Natural killer cell treated with Interleukin-12 subunit alpha and Interleukin-12 subunit beta and Interleukin-15 and Interleukin-18, amount 100 ng/mL, for 72 hours (primary cell): ENCODE measurements around the gene SDC3. TPM values are rescaled to one million over a fixed set of nuclear protein-coding genes. Genes with fewer than 3 reads are reported as not detected.

Experiments
- ATAC-seq, 2 donors: fragments of 150-1000 bp; cut with Tn5 transposase in 1 of 2; sonication (Bioruptor Pico), chemical (Tn5 transposase) in 1 of 2; 2 replicates each; pipeline ENCODE4 v1.10.0; 2021
- DNase-seq: peaks from one replicate; pipeline ENCODE4 v3.0.0; 2022; ENCODE audit warnings: low spot score
- H3K27ac Mint-ChIP-seq, 2 donors: 1 replicate in 1 of 2; 2 replicates in 1 of 2; pipeline ENCODE4 v1.8.0; 2022; ENCODE audit warnings: mixed read lengths in 2 of 2, mild to moderate bottlenecking in 1 of 2, moderate library complexity in 1 of 2
- H3K27me3 Mint-ChIP-seq, 2 donors: 1 replicate in 1 of 2; 2 replicates in 1 of 2; pipeline ENCODE4 v1.8.0; 2022; ENCODE audit warnings: mixed read lengths in 2 of 2
- H3K36me3 Mint-ChIP-seq: one replicate; pipeline ENCODE4 v1.8.0; 2022; ENCODE audit warnings: mixed read lengths
- H3K4me1 Mint-ChIP-seq, 2 donors: 1 replicate in 1 of 2; 2 replicates in 1 of 2; pipeline ENCODE4 v1.8.0; 2022; ENCODE audit warnings: low read depth in 2 of 2, mixed read lengths in 2 of 2, mild to moderate bottlenecking in 1 of 2
- H3K4me3 Mint-ChIP-seq: one replicate; pipeline ENCODE4 v1.8.0; 2022; ENCODE audit warnings: mixed read lengths
- H3K9me3 Mint-ChIP-seq: 2 replicates; pipeline ENCODE4 v1.8.0; 2022; ENCODE audit warnings: mixed read lengths
- total RNA-seq, 2 donors: library from RNA; stranded (reverse); gene quantifications; one replicate each; pipeline ENCODE4 v1.2.3, GENCODE V29; 2022

The SDC3 gene
- total RNA-seq, 2 donors from 2014 or later: 0.11 TPM; not detected in 1

DNA sequence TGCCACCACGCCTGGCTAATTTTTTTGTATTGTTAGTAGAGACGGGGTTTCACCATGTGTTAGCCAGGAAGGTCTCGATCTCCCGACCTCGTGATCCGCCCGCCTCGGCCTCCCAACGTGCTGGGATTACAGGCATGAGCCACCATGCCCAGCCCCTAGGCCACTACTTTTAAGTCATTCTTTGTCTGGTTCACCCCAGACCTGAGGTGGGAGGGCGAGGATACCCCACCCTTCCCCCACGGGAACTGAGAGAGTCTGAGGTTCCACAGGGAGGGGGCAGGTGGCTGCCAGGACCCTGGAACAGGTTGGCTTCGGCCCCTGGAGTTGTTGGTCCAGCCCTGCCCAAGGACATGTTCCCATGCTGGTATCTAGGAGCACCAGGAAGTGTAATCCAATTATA, 7.7 kb upstream of the SDC3 start:
- H3K4me1 Mint-ChIP-seq: peaks cover 3% of the 10 kb centered on the region in 2 donors
- no peak for ATAC-seq
- no peak overlapping the region for H3K4me3 Mint-ChIP-seq
- peaks cover 0 to 7% of the 10 kb centered on the region in 2 donors for H3K27me3 Mint-ChIP-seq
- H3K9me3 Mint-ChIP-seq: no peaks in the 10 kb centered on the region
- H3K36me3 Mint-ChIP-seq: no peaks in the 10 kb centered on the region
- H3K27ac Mint-ChIP-seq: no peak overlapping the region
- no peak for DNase-seq

- ATAC-seq (no peak), DNase-seq (no peak)
- H3K4me1 Mint-ChIP-seq: peaks cover 3% of the 10 kb centered on the region in 2 donors
- no peak overlapping the region for H3K27ac Mint-ChIP-seq
- peaks cover 3 to 8% of the 10 kb centered on the region in 2 donors for H3K27me3 Mint-ChIP-seq
- no peaks in the 10 kb centered on the region for H3K36me3 Mint-ChIP-seq
- no peak overlapping the region for H3K4me3 Mint-ChIP-seq
- no peaks in the 10 kb centered on the region for H3K9me3 Mint-ChIP-seq
Observed at GRCh38 chr1:30915491-30916230, 7.1 kb upstream of the SDC3 start.

- no peak overlapping the region for H3K27ac Mint-ChIP-seq
- H3K9me3 Mint-ChIP-seq: no peaks in the 10 kb centered on the region
- H3K4me3 Mint-ChIP-seq: no peak overlapping the region
- ATAC-seq (peak in 1 of 2 donors; percentile 43), DNase-seq (no peak)
- H3K4me1 Mint-ChIP-seq: peaks cover 3% of the 10 kb centered on the region in 2 donors
- no peaks in the 10 kb centered on the region for H3K36me3 Mint-ChIP-seq
- peaks cover 10 to 12% of the 10 kb centered on the region in 2 donors for H3K27me3 Mint-ChIP-seq
Observed at GRCh38 chr1:30914931-30915330, 6.4 kb upstream of the SDC3 start.

- H3K4me1 Mint-ChIP-seq: peaks cover 5 to 6% of the 10 kb centered on the region in 2 donors
Observed at GRCh38 chr1:30914587-30914922, 6.0 kb upstream of the SDC3 start.

GRCh38 chr1:30912913-30913652, 4.5 kb upstream of the SDC3 start:
- H3K9me3 Mint-ChIP-seq: no peaks in the 10 kb centered on the region
- H3K4me3 Mint-ChIP-seq: no peak overlapping the region
- peaks cover 8 to 11% of the 10 kb centered on the region in 2 donors for H3K4me1 Mint-ChIP-seq
- peak overlapping the region; percentile 23 to 39 for H3K27ac Mint-ChIP-seq
- H3K36me3 Mint-ChIP-seq: no peaks in the 10 kb centered on the region
- DNase-seq (peak; percentile 60), ATAC-seq (peak in 1 of 2 donors; percentile 48)
- H3K27me3 Mint-ChIP-seq: peaks cover 20 to 21% of the 10 kb centered on the region in 2 donors

More at GRCh38 chr1:30914587-30914922, 6.0 kb upstream of the SDC3 start:
- Mint-ChIP-seq H3K9me3 (no peaks in the 10 kb centered on the region), H3K36me3 (no peaks in the 10 kb centered on the region), H3K4me3 (no peak overlapping the region), H3K27ac (no peak overlapping the region), H3K27me3 (peaks cover 14 to 15% of the 10 kb centered on the region in 2 donors)
- DNase-seq (no peak), ATAC-seq (peak in 1 of 2 donors; percentile 4)

DNA sequence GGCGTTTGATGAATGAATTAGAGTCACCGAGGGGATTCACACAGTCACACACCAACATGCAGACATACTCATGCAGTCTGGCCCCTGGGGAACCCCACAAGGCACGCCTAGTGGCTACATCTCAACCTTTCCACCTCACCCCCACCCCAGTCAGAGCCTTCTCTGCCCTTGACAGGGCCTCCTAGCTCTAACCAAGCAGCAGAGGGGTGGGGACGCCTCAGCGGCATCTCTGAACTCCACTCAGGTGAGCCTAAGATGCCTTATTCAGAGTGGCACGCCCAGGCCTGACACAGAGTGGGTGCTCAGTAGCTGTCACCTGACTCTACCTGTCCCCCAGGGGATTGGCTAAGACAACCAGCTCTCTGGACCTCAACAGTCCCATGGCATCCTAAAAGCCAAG, 3.7 kb upstream of the SDC3 start:
- Mint-ChIP-seq H3K4me3 (no peak overlapping the region), H3K27me3 (peaks cover 25 to 26% of the 10 kb centered on the region in 2 donors), H3K36me3 (no peaks in the 10 kb centered on the region), H3K4me1 (peaks cover 13 to 15% of the 10 kb centered on the region in 2 donors), H3K27ac (no peak overlapping the region), H3K9me3 (no peaks in the 10 kb centered on the region)
- peak; percentile 34 for DNase-seq
- no peak for ATAC-seq

GRCh38 chr1:30911059-30911954, 2.7 kb upstream of the SDC3 start:
- DNase-seq: peak; percentile 62
- Mint-ChIP-seq H3K27me3 (peaks cover 27 to 29% of the 10 kb centered on the region in 2 donors), H3K36me3 (no peaks in the 10 kb centered on the region), H3K9me3 (no peaks in the 10 kb centered on the region), H3K27ac (no peak overlapping the region), H3K4me1 (peaks cover 13 to 15% of the 10 kb centered on the region in 2 donors), H3K4me3 (no peak overlapping the region)
- peak; percentile 48 to 62 for ATAC-seq

GRCh38 chr1:30909365-30910068, 959 bp upstream of the SDC3 start:
- DNase-seq: peak; percentile 15
- Mint-ChIP-seq H3K27me3 (peaks cover 40 to 41% of the 10 kb centered on the region in 2 donors), H3K27ac (no peak overlapping the region), H3K4me1 (peaks cover 13 to 15% of the 10 kb centered on the region in 2 donors), H3K36me3 (no peaks in the 10 kb centered on the region), H3K4me3 (peak overlapping the region; percentile 65), H3K9me3 (no peaks in the 10 kb centered on the region)
- ATAC-seq: no peak

DNA sequence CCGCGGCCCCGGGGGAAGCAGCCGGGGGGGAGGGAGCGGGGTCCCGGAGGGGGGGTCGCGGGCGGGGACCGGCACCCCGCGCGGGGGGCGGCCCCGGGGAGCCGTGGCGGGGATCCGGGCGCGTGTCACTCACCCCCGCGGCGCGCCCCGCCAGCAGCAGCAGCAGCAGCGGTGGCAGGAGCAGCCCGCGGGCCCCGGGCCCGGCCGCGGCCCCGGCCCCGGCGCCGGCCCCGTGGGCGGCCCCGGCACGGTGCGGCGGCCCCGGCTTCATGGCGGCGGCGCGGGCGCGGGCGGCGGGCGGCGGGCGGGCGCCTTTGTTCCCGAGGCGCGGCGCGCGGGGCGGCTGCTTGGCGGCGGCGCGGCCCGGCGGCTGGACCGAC, 252 bp downstream of the SDC3 start:
- H3K27ac Mint-ChIP-seq: no peak overlapping the region
- ATAC-seq (no peak), DNase-seq (peak; percentile 48)
- H3K9me3 Mint-ChIP-seq: no peaks in the 10 kb centered on the region
- peaks cover 13 to 15% of the 10 kb centered on the region in 2 donors for H3K4me1 Mint-ChIP-seq
- H3K27me3 Mint-ChIP-seq: peaks cover 43 to 44% of the 10 kb centered on the region in 2 donors
- H3K36me3 Mint-ChIP-seq: no peaks in the 10 kb centered on the region
- H3K4me3 Mint-ChIP-seq: no peak overlapping the region

DNA sequence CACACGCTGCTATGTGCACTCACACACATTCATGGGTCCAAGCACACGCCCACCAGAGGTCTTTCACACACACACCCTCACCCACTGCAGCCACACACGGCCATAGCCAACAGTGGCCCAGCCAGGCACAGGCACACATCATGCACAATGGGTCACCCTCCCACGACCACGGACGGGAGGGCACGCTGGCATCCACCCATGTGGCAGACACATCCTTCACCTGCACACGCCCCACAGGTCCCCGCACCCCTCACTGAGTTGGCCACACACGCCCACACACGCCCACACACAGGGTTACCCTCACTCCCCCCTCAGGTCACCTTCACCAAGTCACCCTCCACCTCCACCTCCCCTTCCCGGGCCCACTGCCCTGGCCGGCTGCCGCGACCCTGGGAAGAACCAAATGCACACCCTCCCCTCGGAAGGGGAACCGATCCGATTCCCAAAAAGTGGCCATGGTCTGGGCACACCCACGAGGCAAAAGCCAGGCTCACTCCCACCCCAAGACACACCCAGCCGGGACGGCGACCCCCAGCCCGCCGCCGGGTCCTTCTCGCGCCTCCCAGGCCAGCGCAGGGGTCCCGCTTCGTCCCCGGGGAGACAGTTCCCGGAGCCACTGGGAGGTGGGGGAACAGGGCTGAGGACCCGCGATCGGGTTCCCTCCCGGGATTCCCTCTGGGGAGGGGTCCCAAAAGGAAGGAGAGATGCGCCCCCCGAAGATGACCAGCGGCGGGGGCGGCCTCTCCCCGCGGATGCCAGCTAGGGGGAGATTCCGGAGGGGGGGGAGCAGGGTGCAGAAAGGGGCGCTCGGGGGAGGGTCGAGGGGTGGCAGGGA, 860 bp downstream of the SDC3 start:
- H3K36me3 Mint-ChIP-seq: no peaks in the 10 kb centered on the region
- H3K4me1 Mint-ChIP-seq: peaks cover 10 to 15% of the 10 kb centered on the region in 2 donors
- H3K27me3 Mint-ChIP-seq: peaks cover 43 to 48% of the 10 kb centered on the region in 2 donors
- H3K9me3 Mint-ChIP-seq: no peaks in the 10 kb centered on the region
- ATAC-seq (no peak), DNase-seq (peak; percentile 16)
- no peak overlapping the region for H3K27ac Mint-ChIP-seq
- H3K4me3 Mint-ChIP-seq: peak overlapping the region; percentile 67

DNA sequence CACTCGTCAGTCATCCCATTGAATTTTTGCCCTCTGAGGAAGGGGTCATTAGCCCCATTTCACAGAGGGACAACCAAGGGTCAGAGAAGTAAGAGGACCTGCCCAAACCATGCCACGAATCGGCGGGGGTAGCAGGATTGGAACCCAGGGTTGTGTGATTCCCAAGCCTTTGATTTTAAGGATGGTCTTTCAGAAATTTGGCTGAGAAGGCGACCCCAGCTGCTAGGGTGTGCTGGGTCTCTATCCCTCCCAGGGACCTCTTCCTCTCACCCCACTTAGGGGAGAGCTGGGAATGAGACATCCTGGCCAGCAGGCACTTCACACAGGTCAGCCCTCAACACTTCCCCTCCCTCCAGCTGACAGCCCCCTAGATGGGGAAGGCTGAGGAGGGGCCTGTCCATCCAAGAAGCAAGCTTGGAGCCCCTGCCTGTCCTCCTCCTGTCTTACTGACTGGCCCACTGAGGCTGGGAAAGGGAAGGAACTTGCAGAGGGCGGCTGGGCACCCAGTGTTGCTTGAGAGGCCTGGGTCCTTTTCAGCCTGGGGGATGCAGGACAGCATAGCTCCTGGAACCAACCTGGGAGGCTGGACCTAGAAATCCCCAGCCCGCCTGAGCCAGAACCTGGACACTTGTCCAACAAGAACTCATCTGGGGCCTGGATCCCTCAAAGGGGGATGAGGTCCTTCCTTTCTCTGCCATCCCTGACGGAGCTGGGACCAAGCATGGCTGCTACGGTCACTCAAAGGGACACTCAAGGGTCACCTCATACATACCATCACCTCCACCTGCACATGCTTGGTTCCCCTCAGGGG, 1.7 kb downstream of the SDC3 start:
- H3K4me1 Mint-ChIP-seq: peaks cover 10 to 14% of the 10 kb centered on the region in 2 donors
- ATAC-seq (no peak), DNase-seq (peak; percentile 46)
- H3K36me3 Mint-ChIP-seq: no peaks in the 10 kb centered on the region
- peaks cover 43 to 47% of the 10 kb centered on the region in 2 donors for H3K27me3 Mint-ChIP-seq
- H3K4me3 Mint-ChIP-seq: peak overlapping the region; percentile 67
- H3K9me3 Mint-ChIP-seq: no peaks in the 10 kb centered on the region
- no peak overlapping the region for H3K27ac Mint-ChIP-seq
